ENCODE measurements around the gene SRRD.

GRCh38 chr22:26448334-26448733 is 35.3 kb upstream of the SRRD start:
- TF ChIP-seq, protein P1, sequence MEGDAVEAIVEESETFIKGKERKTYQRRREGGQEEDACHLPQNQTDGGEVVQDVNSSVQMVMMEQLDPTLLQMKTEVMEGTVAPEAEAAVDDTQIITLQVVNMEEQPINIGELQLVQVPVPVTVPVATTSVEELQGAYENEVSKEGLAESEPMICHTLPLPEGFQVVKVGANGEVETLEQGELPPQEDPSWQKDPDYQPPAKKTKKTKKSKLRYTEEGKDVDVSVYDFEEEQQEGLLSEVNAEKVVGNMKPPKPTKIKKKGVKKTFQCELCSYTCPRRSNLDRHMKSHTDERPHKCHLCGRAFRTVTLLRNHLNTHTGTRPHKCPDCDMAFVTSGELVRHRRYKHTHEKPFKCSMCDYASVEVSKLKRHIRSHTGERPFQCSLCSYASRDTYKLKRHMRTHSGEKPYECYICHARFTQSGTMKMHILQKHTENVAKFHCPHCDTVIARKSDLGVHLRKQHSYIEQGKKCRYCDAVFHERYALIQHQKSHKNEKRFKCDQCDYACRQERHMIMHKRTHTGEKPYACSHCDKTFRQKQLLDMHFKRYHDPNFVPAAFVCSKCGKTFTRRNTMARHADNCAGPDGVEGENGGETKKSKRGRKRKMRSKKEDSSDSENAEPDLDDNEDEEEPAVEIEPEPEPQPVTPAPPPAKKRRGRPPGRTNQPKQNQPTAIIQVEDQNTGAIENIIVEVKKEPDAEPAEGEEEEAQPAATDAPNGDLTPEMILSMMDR (IDR thresholded peaks at IDR 0.05), result no peak
- TF ChIP-seq POLR2AphosphoS5 (IDR thresholded peaks at IDR 0.05), result no peak
- no peak for TF ChIP-seq POLR2A (IDR thresholded peaks at IDR 0.05)

All from breast epithelium (tissue), 3 donors.